Keratinocyte (primary cell): ENCODE results near the gene ARNT2. TPM values are rescaled to one million over a fixed set of nuclear protein-coding genes. Genes with fewer than 3 reads are reported as not detected.

Source experiments
- DNase-seq: peaks from one replicate; pipeline ENCODE4 v3.0.0-alpha.2; 2011; ENCODE audit warnings: low read depth, missing footprints, low spot score
- FAIRE-seq: peaks from 2 replicates; lab custom pipeline; 2011; peaks lifted over from hg19 to GRCh38; lab: Jason Lieb, UNC
- H2AFZ ChIP-seq: 2 replicates; pipeline ENCODE4 v1.6.0; 2012; ENCODE audit warnings: low read length, control low read depth, inconsistent platforms; ENCODE audit not compliant: control insufficient read depth
- H3K27ac ChIP-seq: 2 replicates; pipeline ENCODE4 v1.5.1; 2011; ENCODE audit warnings: low read length; ENCODE audit not compliant: control insufficient read depth, insufficient read depth
- H3K27me3 ChIP-seq: 3 replicates; pipeline ENCODE4 v1.6.0; 2011; ENCODE audit warnings: low read length; ENCODE audit not compliant: control insufficient read depth, insufficient read depth; ENCODE audit errors: extremely low read depth
- H3K36me3 ChIP-seq, 2 experiments: 2 replicates in 1 of 2; 3 replicates in 1 of 2; pipeline ENCODE4 v1.5.1; 2011; ENCODE audit warnings: low read length in 2 of 2, mild to moderate bottlenecking in 1 of 2; ENCODE audit not compliant: control insufficient read depth in 2 of 2, insufficient read depth in 2 of 2; ENCODE audit errors: extremely low read depth in 1 of 2
- H3K4me1 ChIP-seq: 3 replicates; pipeline ENCODE4 v1.5.1; 2011; ENCODE audit warnings: low read length; ENCODE audit not compliant: control insufficient read depth, insufficient read depth; ENCODE audit errors: extremely low read depth
- H3K4me2 ChIP-seq: 3 replicates; pipeline ENCODE4 v1.6.0; 2011; ENCODE audit warnings: low read depth, low read length; ENCODE audit not compliant: control insufficient read depth, insufficient read depth; ENCODE audit errors: extremely low read depth
- H3K4me3 ChIP-seq, 3 experiments: fragments of 200-600 bp in 1 of 3; sonication (generic) in 1 of 3; 2 replicates in 2 of 3; 3 replicates in 1 of 3; pipeline ENCODE4 v1.5.1; 2011 to 2016; ENCODE audit warnings: low read length in 3 of 3, mild to moderate bottlenecking in 3 of 3, control low read depth in 2 of 3, inconsistent platforms in 1 of 3, low read depth in 1 of 3, mixed read lengths in 1 of 3, mixed run types in 1 of 3, moderate library complexity in 1 of 3; ENCODE audit not compliant: control insufficient read depth in 2 of 3, insufficient read depth in 2 of 3; ENCODE audit errors: extremely low read depth in 1 of 3
- H3K79me2 ChIP-seq: 2 replicates; pipeline ENCODE4 v1.6.0; 2012; ENCODE audit warnings: low read length; ENCODE audit not compliant: control insufficient read depth, insufficient read depth
- H3K9ac ChIP-seq: 3 replicates; pipeline ENCODE4 v1.6.0; 2011; ENCODE audit warnings: low read length; ENCODE audit not compliant: control insufficient read depth, insufficient read depth; ENCODE audit errors: extremely low read depth
- H3K9me1 ChIP-seq: 3 replicates; pipeline ENCODE4 v1.6.0; 2011; ENCODE audit warnings: low read length; ENCODE audit not compliant: control insufficient read depth, insufficient read depth; ENCODE audit errors: extremely low read depth
- H3K9me3 ChIP-seq: 2 replicates; pipeline ENCODE4 v1.5.1; 2012; ENCODE audit warnings: low read depth, low read length; ENCODE audit not compliant: control insufficient read depth
- H4K20me1 ChIP-seq: 3 replicates; pipeline ENCODE4 v1.6.0; 2011; ENCODE audit warnings: low read length; ENCODE audit not compliant: control insufficient read depth, insufficient read depth; ENCODE audit errors: extremely low read depth
- EZH2 ChIP-seq: IDR thresholded peaks from one replicate; pipeline ENCODE4 v1.6.1; 2012; ENCODE audit warnings: inconsistent platforms, mild to moderate bottlenecking, low read length, moderate library complexity
- dilution Hi-C: fragments of 300-500 bp; cut with MboI; formaldehyde crosslinking; loops from one replicate; pipeline ENCODE4 v1.7.0; 2020; ENCODE audit warnings: low sequenced_read_pairs; ENCODE audit not compliant: extremely low pct_ligation_motif_present
- polyA plus RNA-seq, 5 experiments: library from polyadenylated mRNA; depleted of rRNA in 3 of 5; stranded (reverse) in 3 of 5; stranded (forward) in 1 of 5; unstranded in 1 of 5; fragments of >200 nt; gene quantifications; 1 replicate in 1 of 5; 2 replicates in 3 of 5; 3 replicates in 1 of 5; pipeline versions ENCODE4 v1.2.1 to v1.2.3, GENCODE V29; 2011 to 2012; ENCODE audit warnings: missing spikeins in 2 of 5, low read depth in 1 of 5, low replicate concordance in 1 of 5
- TF ChIP-seq, protein P1 (sequence below), 3 experiments: IDR thresholded peaks in 1 of 3; conservative IDR thresholded peaks in 1 of 3; optimal IDR thresholded peaks in 1 of 3; 2 replicates in 2 of 3; 3 replicates in 1 of 3; pipeline versions ENCODE3 to v1.5.1; 2011; ENCODE audit warnings: low read length in 3 of 3, mild to moderate bottlenecking in 3 of 3, moderate library complexity in 2 of 3, control low read depth in 1 of 3, inconsistent platforms in 1 of 3; ENCODE audit not compliant: insufficient read depth in 2 of 3; ENCODE audit errors: extremely low read depth in 1 of 3

Gene ARNT2
- polyA plus RNA-seq, 1 donor (not counting 4 experiments of a cell fraction or from before 2014, with no cell fraction given), result 0.16 TPM

DNA sequence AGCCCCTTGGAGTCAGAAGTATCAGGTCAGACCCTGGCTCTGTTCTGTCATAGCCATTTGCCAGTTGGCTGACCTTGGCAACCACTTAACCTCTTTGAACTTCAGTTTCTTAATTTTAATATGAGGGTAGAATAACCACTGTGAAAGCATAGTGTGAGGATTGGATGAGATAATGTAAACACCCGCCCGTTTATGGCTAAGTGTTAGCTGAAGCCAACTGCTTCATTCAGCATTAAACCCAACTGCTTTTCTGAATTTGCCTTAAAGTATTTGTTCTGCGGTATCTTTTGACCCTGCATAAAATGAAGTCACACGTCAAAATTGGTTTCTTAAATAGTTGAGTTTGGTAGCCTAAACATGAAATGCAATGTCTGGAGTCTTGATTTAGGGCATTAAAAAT lies 169.4 kb downstream of the ARNT2 start:
- H3K79me2 ChIP-seq, result no peaks in the 10 kb centered on the region
- no peak overlapping the region for H3K27ac ChIP-seq
- no peaks in the 10 kb centered on the region for H3K27me3 ChIP-seq
- H4K20me1 ChIP-seq, result no peaks in the 10 kb centered on the region
- no peak for DNase-seq
- FAIRE-seq, result no peak
- no peaks in the 10 kb centered on the region for H3K36me3 ChIP-seq
- no peak overlapping the region for H3K9ac ChIP-seq
- H3K9me3 ChIP-seq, result no peaks in the 10 kb centered on the region
- peaks cover 1% of the 10 kb centered on the region for H3K4me1 ChIP-seq
- H3K9me1 ChIP-seq, result no peaks in the 10 kb centered on the region
- H2AFZ ChIP-seq, result no peak overlapping the region
- H3K4me2 ChIP-seq, result no peak overlapping the region
- TF ChIP-seq EZH2, result no peak
- TF ChIP-seq, protein P1, sequence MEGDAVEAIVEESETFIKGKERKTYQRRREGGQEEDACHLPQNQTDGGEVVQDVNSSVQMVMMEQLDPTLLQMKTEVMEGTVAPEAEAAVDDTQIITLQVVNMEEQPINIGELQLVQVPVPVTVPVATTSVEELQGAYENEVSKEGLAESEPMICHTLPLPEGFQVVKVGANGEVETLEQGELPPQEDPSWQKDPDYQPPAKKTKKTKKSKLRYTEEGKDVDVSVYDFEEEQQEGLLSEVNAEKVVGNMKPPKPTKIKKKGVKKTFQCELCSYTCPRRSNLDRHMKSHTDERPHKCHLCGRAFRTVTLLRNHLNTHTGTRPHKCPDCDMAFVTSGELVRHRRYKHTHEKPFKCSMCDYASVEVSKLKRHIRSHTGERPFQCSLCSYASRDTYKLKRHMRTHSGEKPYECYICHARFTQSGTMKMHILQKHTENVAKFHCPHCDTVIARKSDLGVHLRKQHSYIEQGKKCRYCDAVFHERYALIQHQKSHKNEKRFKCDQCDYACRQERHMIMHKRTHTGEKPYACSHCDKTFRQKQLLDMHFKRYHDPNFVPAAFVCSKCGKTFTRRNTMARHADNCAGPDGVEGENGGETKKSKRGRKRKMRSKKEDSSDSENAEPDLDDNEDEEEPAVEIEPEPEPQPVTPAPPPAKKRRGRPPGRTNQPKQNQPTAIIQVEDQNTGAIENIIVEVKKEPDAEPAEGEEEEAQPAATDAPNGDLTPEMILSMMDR (optimal IDR thresholded peaks at IDR 0.05 in 1 of 3, IDR thresholded peaks at IDR 0.05 in 1 of 3, conservative IDR thresholded peaks at IDR 0.05 in 1 of 3; ENCODE audit: extremely low read depth in 1 of 3, insufficient read depth in 2 of 3, low read length in 3 of 3), result no peak
- no peak overlapping the region for H3K4me3 ChIP-seq
- dilution Hi-C loops, result no loop called here

DNA sequence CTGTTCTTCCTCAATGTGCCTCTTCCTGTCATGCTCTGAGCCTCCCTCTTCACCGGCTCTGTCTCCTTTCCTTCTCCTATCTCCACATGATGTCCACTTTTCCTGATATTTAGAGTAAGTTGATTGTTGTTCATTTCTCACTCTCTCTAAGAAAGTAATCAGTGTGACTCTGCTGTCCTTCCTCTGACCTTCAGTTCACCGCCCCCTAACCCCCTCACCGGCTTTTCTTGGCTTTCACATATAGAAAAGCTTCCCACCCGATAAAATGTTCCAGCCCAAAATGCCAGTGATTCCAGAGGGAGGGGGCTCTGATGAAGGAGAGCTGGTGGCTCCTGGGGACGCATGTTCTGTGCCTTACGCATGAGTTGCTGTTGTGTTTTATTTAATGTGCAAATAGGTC lies 170.4 kb downstream of the ARNT2 start:
- H2AFZ ChIP-seq, result no peak overlapping the region
- H3K36me3 ChIP-seq, result no peaks in the 10 kb centered on the region
- dilution Hi-C loops, result no loop called here
- peaks cover 9% of the 10 kb centered on the region for H3K4me1 ChIP-seq
- DNase-seq (no peak), FAIRE-seq (no peak)
- no peak for TF ChIP-seq EZH2
- TF ChIP-seq, protein P1 (optimal IDR thresholded peaks at IDR 0.05 in 1 of 3, IDR thresholded peaks at IDR 0.05 in 1 of 3, conservative IDR thresholded peaks at IDR 0.05 in 1 of 3; ENCODE audit: extremely low read depth in 1 of 3, insufficient read depth in 2 of 3, low read length in 3 of 3), result no peak
- no peak overlapping the region for H3K4me2 ChIP-seq
- no peaks in the 10 kb centered on the region for H3K9me1 ChIP-seq
- no peaks in the 10 kb centered on the region for H4K20me1 ChIP-seq
- H3K79me2 ChIP-seq, result no peaks in the 10 kb centered on the region
- H3K4me3 ChIP-seq, result no peak overlapping the region
- H3K9ac ChIP-seq, result no peak overlapping the region
- H3K9me3 ChIP-seq, result no peaks in the 10 kb centered on the region
- H3K27me3 ChIP-seq, result no peaks in the 10 kb centered on the region
- no peak overlapping the region for H3K27ac ChIP-seq
